K562 (cell line): ENCODE data around the gene SYCP3.

Experiments used
- CTCF ChIP-seq, 3 experiments: IDR thresholded peaks in 2 of 3; conservative IDR thresholded peaks in 1 of 3; 2 replicates each; pipeline ENCODE4 v1.5.1; 2011 to 2012; ENCODE audit warnings: low read length in 3 of 3, mild to moderate bottlenecking in 3 of 3, control low read depth in 2 of 3, improper control_type of control experiment in 1 of 3, inconsistent platforms in 1 of 3, low read depth in 1 of 3, mixed read lengths in 1 of 3, moderate library complexity in 1 of 3; ENCODE audit not compliant: insufficient read depth in 2 of 3
- NEUROD1 ChIP-seq: fragments of 150-350 bp; IDR thresholded peaks from 2 replicates; pipeline ENCODE4 v1.6.1; 2014; ENCODE audit warnings: borderline replicate concordance, low read length, low read depth; ENCODE audit not compliant: partially characterized antibody

DNA sequence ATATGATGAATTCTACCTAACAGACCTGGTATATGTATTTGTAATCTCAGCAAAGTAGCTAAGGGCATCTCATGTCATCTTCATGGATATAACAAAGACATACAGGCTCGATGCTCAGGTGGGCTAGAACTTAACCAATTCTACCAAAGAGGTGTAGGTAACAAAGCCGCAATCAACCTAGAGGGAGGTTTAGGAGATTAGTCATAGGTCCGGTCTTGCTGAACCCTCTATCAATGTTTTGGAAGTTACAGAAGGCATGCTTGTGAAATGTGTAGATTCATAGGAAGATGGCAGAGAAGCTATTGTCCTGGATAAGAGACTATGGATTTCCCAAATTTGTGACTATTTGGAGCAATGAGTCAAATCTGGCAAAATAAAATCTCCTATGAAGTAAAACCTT is 42.6 kb upstream of the SYCP3 start:
- no peak for TF ChIP-seq NEUROD1
- no peak for TF ChIP-seq CTCF (IDR thresholded peaks at IDR 0.05 in 2 of 3, conservative IDR thresholded peaks at IDR 0.05 in 1 of 3; ENCODE audit: insufficient read depth in 2 of 3, low read depth in 1 of 3, low read length in 3 of 3)
